ENCODE measurements around the gene CCDC134.

GRCh38 chr22:41779929-41780505, 20.5 kb upstream of the CCDC134 start:
- TF ChIP-seq CTCF (conservative IDR thresholded peaks at IDR 0.05 in 1 of 2, IDR thresholded peaks at IDR 0.05 in 1 of 2; ENCODE audit: low read depth in 1 of 2, low read length in 2 of 2) = no peak
- no peak for TF ChIP-seq EZH2 (IDR thresholded peaks at IDR 0.05; ENCODE audit: low read length, missing control alignments)
